GM12872 (cell line): ENCODE results near the gene PXMP2.

Experiments
- CTCF ChIP-seq: IDR thresholded peaks from 3 replicates; pipeline ENCODE4 v1.5.1; 2011; ENCODE audit warnings: low read depth, mild to moderate bottlenecking, low read length, moderate library complexity; ENCODE audit not compliant: insufficient read depth

PXMP2 gene

GRCh38 chr12:132672116-132672515, 15.3 kb upstream of the PXMP2 start:
- no peak for TF ChIP-seq CTCF

- no peak for TF ChIP-seq CTCF
Observed at GRCh38 chr12:132672678-132673077, 14.7 kb upstream of the PXMP2 start.

- no peak for TF ChIP-seq CTCF
Observed at GRCh38 chr12:132673288-132674179, 13.9 kb upstream of the PXMP2 start.

- no peak for TF ChIP-seq CTCF
Observed at GRCh38 chr12:132674561-132674960, 12.8 kb upstream of the PXMP2 start.

GRCh38 chr12:132675757-132676432, 11.5 kb upstream of the PXMP2 start:
- no peak for TF ChIP-seq CTCF

GRCh38 chr12:132677492-132677891, 9.9 kb upstream of the PXMP2 start:
- TF ChIP-seq CTCF: no peak

- TF ChIP-seq CTCF: no peak
Observed at GRCh38 chr12:132685400-132685799, 2.0 kb upstream of the PXMP2 start.
